Vagina (tissue), 2 donors: ENCODE data around the gene DOCK8. TPM values are rescaled to one million over a fixed set of nuclear protein-coding genes. Genes with fewer than 3 reads are reported as not detected.

Experiments used
- DNase-seq, 2 donors: peaks; one replicate each; pipeline ENCODE4 v3.0.0-alpha.2; 2017; ENCODE audit errors: extremely low spot score in 2 of 2
- H3K27ac ChIP-seq: fragments of 200-600 bp; sonication (generic); one replicate; pipeline ENCODE4 v1.5.1; 2019
- H3K27me3 ChIP-seq: fragments of 200-600 bp; sonication (generic); one replicate; pipeline ENCODE4 v1.5.1; 2019
- H3K36me3 ChIP-seq, 2 donors: fragments of 200-600 bp; sonication (generic); one replicate each; pipeline ENCODE4 v1.5.1; 2017 to 2019
- H3K4me1 ChIP-seq: fragments of 200-600 bp; sonication (generic); one replicate; pipeline ENCODE4 v1.5.1; 2019
- H3K4me3 ChIP-seq, 2 donors: fragments of 200-600 bp; sonication (generic); 1 replicate in 1 of 2; 2 replicates in 1 of 2; pipeline ENCODE4 v1.5.1; 2016 to 2019
- H3K9me3 ChIP-seq: fragments of 200-600 bp; sonication (generic); one replicate; pipeline ENCODE4 v1.5.1; 2019
- POLR2A ChIP-seq, 2 donors: fragments of 450-650 bp; IDR thresholded peaks; one replicate each; pipeline ENCODE4 v1.6.1; 2017; ENCODE audit warnings: antibody characterized with exemption in 2 of 2, mild to moderate bottlenecking in 2 of 2, moderate library complexity in 2 of 2
- POLR2AphosphoS5 ChIP-seq, 2 donors: sonication (generic); formaldehyde crosslinking; IDR thresholded peaks; one replicate each; pipeline ENCODE4 v1.9.0; 2017; ENCODE audit warnings: antibody characterized with exemption in 2 of 2, mild to moderate bottlenecking in 2 of 2, low read depth in 1 of 2; ENCODE audit not compliant: insufficient read depth in 1 of 2
- intact Hi-C: fragments of 100-400 bp; cut with DNase I; formaldehyde crosslinking; loops from one replicate; pipeline ENCODE4 v1.15.1; 2023
- total RNA-seq: library from RNA; depleted of rRNA; stranded (reverse); fragments of >200 nt; gene quantifications from one replicate; pipeline ENCODE4 v1.2.3, GENCODE V29; 2016
- TF ChIP-seq, protein P1 (sequence below), 3 experiments: fragments of 450-650 bp in 2 of 3; fragments of 200-600 bp in 1 of 3; sonication (generic) in 1 of 3; IDR thresholded peaks; one replicate each; pipeline ENCODE4 v1.5.1; 2017 to 2019; ENCODE audit warnings: antibody characterized with exemption in 3 of 3, mild to moderate bottlenecking in 2 of 3, moderate library complexity in 2 of 3

Gene DOCK8
- total RNA-seq, 1 donor from 2014 or later, result 18.4 TPM

- H3K27ac ChIP-seq, result no peak overlapping the region
- TF ChIP-seq, protein P1, sequence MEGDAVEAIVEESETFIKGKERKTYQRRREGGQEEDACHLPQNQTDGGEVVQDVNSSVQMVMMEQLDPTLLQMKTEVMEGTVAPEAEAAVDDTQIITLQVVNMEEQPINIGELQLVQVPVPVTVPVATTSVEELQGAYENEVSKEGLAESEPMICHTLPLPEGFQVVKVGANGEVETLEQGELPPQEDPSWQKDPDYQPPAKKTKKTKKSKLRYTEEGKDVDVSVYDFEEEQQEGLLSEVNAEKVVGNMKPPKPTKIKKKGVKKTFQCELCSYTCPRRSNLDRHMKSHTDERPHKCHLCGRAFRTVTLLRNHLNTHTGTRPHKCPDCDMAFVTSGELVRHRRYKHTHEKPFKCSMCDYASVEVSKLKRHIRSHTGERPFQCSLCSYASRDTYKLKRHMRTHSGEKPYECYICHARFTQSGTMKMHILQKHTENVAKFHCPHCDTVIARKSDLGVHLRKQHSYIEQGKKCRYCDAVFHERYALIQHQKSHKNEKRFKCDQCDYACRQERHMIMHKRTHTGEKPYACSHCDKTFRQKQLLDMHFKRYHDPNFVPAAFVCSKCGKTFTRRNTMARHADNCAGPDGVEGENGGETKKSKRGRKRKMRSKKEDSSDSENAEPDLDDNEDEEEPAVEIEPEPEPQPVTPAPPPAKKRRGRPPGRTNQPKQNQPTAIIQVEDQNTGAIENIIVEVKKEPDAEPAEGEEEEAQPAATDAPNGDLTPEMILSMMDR (IDR thresholded peaks at IDR 0.05), result no peak
- no peak for DNase-seq
- no peaks in the 10 kb centered on the region for H3K36me3 ChIP-seq
- no peak overlapping the region for H3K4me3 ChIP-seq
- intact Hi-C loops, result no loop called here
- no peaks in the 10 kb centered on the region for H3K27me3 ChIP-seq
- H3K4me1 ChIP-seq, result no peaks in the 10 kb centered on the region
- H3K9me3 ChIP-seq, result no peaks in the 10 kb centered on the region
Measured at GRCh38 chr9:242461-243080, 27.9 kb downstream of the DOCK8 start.

DNA sequence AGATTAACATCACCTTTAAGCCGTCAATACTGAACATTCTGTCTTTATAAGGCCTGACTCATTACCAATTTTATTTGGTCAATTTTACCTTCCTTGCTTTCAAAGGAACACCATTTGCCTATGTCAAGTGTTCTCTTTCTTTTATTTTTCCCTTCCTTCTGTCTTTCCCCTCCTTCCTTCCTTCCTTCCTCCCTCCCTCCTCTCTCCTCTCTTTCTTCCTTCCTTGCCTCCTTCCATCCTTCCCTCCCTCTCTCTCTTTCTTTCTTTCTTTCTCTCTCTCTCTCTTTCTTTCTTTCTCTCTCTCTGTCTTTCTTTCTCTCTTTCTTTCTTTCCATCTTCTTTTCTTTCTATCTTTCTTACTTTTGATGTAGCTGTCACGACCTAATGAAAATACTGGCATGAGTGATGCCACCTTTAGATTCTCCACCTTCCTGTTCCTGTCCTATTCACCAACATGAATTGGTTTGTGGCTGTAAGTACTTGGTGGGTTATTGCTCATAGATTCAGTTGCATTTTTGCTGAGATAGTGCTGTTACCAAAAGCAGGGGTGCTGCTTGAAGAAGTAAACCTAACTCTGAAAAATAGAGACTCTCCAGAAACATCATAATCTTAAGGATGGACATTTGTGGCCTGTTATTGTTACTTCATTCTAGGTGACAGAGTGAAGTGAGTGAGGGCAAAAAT lies 33.8 kb downstream of the DOCK8 start:
- intact Hi-C loops, result no loop called here
- Histone ChIP-seq H3K27me3 (no peaks in the 10 kb centered on the region), H3K36me3 (no peaks in the 10 kb centered on the region)

DNA sequence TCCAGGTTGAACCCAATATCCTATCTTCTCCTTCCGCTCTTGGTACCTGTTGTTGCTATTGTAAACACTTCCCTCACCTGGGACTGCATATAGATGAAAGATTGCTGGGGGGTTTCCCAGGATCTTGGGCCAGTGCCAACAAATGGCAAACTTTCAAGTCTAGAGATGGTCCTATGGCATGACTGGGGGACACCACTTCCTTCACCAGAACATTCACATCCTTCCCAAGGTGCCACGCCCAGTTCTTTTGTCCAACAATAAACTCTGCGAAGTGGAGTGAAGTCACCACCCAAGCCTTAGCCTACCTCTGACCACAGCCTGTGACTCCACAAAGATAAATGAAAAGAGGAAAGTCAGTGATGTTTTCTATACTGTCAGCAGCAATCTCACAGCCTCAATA lies 34.4 kb downstream of the DOCK8 start:
- H3K4me3 ChIP-seq, result no peak overlapping the region
- no peak for DNase-seq
- H3K27me3 ChIP-seq, result no peaks in the 10 kb centered on the region
- H3K27ac ChIP-seq, result no peak overlapping the region
- intact Hi-C loops, result no loop called here
- no peaks in the 10 kb centered on the region for H3K4me1 ChIP-seq
- H3K9me3 ChIP-seq, result no peaks in the 10 kb centered on the region
- H3K36me3 ChIP-seq, result no peaks in the 10 kb centered on the region
- TF ChIP-seq, protein P1 (IDR thresholded peaks at IDR 0.05), result no peak
- TF ChIP-seq POLR2A (IDR thresholded peaks at IDR 0.05) (no peak), POLR2AphosphoS5 (IDR thresholded peaks at IDR 0.05; ENCODE audit: insufficient read depth in 1 of 2, low read depth in 1 of 2) (no peak)

More for the DNA sequence above, 33.8 kb downstream of the DOCK8 start:
- Histone ChIP-seq H3K9me3 (no peaks in the 10 kb centered on the region), H3K27ac (no peak overlapping the region), H3K4me1 (no peaks in the 10 kb centered on the region), H3K4me3 (no peak overlapping the region)
- TF ChIP-seq POLR2A (IDR thresholded peaks at IDR 0.05), result no peak
- TF ChIP-seq, protein P1 (IDR thresholded peaks at IDR 0.05), result no peak
- TF ChIP-seq POLR2AphosphoS5 (IDR thresholded peaks at IDR 0.05; ENCODE audit: insufficient read depth in 1 of 2, low read depth in 1 of 2), result no peak
- no peak for DNase-seq

DNA sequence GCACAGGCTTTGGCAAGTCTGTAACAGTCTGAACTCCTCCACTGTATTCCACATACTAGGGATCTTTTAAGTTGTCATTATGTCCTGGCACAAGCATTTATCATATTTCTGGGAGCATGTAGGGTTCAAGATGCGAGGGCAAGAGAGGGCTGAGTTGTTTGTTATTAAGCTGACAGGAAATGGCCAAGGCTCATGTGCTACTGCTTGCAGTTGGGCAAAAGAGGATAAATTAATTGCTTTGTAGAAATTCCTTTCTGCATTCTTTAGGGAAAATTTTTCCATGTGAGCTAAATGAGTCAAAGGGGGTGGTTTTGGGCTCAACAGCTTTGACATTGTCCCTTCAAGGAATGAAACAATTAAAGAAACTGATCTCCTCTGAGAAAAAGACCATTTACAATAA lies 35.4 kb downstream of the DOCK8 start:
- no peak for TF ChIP-seq POLR2AphosphoS5 (IDR thresholded peaks at IDR 0.05; ENCODE audit: insufficient read depth in 1 of 2, low read depth in 1 of 2)
- TF ChIP-seq POLR2A (IDR thresholded peaks at IDR 0.05), result no peak
- TF ChIP-seq, protein P1 (IDR thresholded peaks at IDR 0.05), result no peak
- no peak overlapping the region for H3K27ac ChIP-seq
- intact Hi-C loops, result no loop called here
- H3K4me3 ChIP-seq, result no peak overlapping the region
- H3K36me3 ChIP-seq, result no peaks in the 10 kb centered on the region
- H3K4me1 ChIP-seq, result no peaks in the 10 kb centered on the region
- H3K27me3 ChIP-seq, result no peaks in the 10 kb centered on the region
- DNase-seq, result no peak
- H3K9me3 ChIP-seq, result no peaks in the 10 kb centered on the region

DNA sequence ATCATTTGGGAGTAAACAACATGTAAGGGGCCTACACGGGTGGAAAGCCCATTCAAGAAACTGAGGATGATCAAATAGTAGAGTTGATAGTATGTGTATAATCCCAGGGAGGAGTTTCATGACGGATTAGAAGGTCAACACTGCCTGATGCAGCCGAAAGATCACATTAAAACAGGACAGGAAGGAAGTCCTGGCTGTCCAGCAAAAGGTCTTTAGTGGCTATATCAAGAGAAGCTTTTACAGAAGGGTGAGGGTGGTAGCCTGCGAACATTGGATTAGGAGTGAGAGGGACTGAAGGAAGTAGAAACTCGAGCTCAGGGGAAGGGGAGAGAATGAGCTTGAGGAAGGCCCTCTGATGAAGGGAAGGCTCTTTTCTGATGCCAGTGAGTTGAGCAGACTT lies 36.0 kb downstream of the DOCK8 start:
- Histone ChIP-seq H3K36me3 (no peaks in the 10 kb centered on the region), H3K27ac (no peak overlapping the region), H3K4me1 (no peaks in the 10 kb centered on the region), H3K27me3 (no peaks in the 10 kb centered on the region), H3K9me3 (no peaks in the 10 kb centered on the region), H3K4me3 (no peak overlapping the region)
- TF ChIP-seq POLR2A (IDR thresholded peaks at IDR 0.05) (no peak), POLR2AphosphoS5 (IDR thresholded peaks at IDR 0.05; ENCODE audit: insufficient read depth in 1 of 2, low read depth in 1 of 2) (no peak)
- TF ChIP-seq, protein P1 (IDR thresholded peaks at IDR 0.05), result no peak
- DNase-seq, result no peak
- intact Hi-C loops, result no loop called here
